Stimulated activated CD8-positive, alpha-beta memory T cell treated with anti-CD3 and anti-CD28 coated beads, Interleukin-15, amount 100 ng/mL, for 4 hours (primary cell): ENCODE measurements around the gene EML2.
"Not testable (repeated sequence)": the region's sequence is repeated elsewhere in the genome, so short reads cannot be mapped to it uniquely, and the experiment has no call there.

ENCODE experiments used
- DNase-seq, 2 donors: peaks; one replicate each; pipeline ENCODE4 v3.0.0-alpha.2; 2020; ENCODE audit warnings: low read depth in 2 of 2

Gene EML2

GRCh38 chr19:45615795-45616703, 23.1 kb downstream of the EML2 start:
- peak; percentile 25 to 46 for DNase-seq

GRCh38 chr19:45615056-45615455, 24.1 kb downstream of the EML2 start:
- not testable (repeated sequence) for DNase-seq

GRCh38 chr19:45613926-45614725, 25.1 kb downstream of the EML2 start:
- DNase-seq, result no peak

GRCh38 chr19:45608948-45609347, 30.2 kb downstream of the EML2 start:
- DNase-seq, result no peak

GRCh38 chr19:45607071-45608029, 31.8 kb downstream of the EML2 start:
- no peak for DNase-seq

GRCh38 chr19:45601524-45602374, 37.4 kb downstream of the EML2 start, which contains the start of gene GPR4:
Gene GPR4 (minus strand): TSS chr19:45602212. CDS start chr19:45591866, 10,346 bp downstream.
- no peak for DNase-seq

GRCh38 chr19:45601115-45601514, 38.1 kb downstream of the EML2 start:
- no peak for DNase-seq

- no peak for DNase-seq
Observed at GRCh38 chr19:45600340-45600885, 38.8 kb downstream of the EML2 start.

GRCh38 chr19:45599286-45599685, 39.9 kb downstream of the EML2 start:
- DNase-seq, result no peak

GRCh38 chr19:45598267-45599001, 40.8 kb downstream of the EML2 start:
- DNase-seq, result no peak

GRCh38 chr19:45597425-45598111, 41.6 kb downstream of the EML2 start:
- no peak for DNase-seq

- DNase-seq, result no peak
Observed at GRCh38 chr19:45595814-45596213, 43.4 kb downstream of the EML2 start.

GRCh38 chr19:45593520-45593919, 45.7 kb downstream of the EML2 start:
- no peak for DNase-seq

GRCh38 chr19:45592366-45592765, 46.8 kb downstream of the EML2 start:
- no peak for DNase-seq

GRCh38 chr19:45591638-45592005, 47.6 kb downstream of the EML2 start:
- DNase-seq, result no peak

- no peak for DNase-seq
Observed at GRCh38 chr19:45591004-45591637, 48.1 kb downstream of the EML2 start.

GRCh38 chr19:45590300-45591003, 48.7 kb downstream of the EML2 start:
- DNase-seq, result no peak

GRCh38 chr19:45589768-45590167, 49.4 kb downstream of the EML2 start:
- no peak for DNase-seq
